Thoracic aorta (tissue), 2 donors: Measurements from ENCODE around the gene EPSTI1. TPM values are rescaled to one million over a fixed set of nuclear protein-coding genes. Genes with fewer than 3 reads are reported as not detected.

Experiments used
- ATAC-seq: fragments of 150-250 bp; one replicate; pipeline ENCODE4 v1.8.0; 2017; ENCODE audit warnings: low read depth; ENCODE audit not compliant: insufficient number of reproducible peaks, low FRiP score
- DNase-seq: peaks from one replicate; pipeline ENCODE4 v3.0.0-alpha.2; 2020; ENCODE audit warnings: low spot score
- H3K27ac ChIP-seq, 2 donors: fragments of 200-600 bp; sonication (generic); 1 replicate in 1 of 2; 2 replicates in 1 of 2; pipeline ENCODE4 v1.5.1; 2016; ENCODE audit warnings: mild to moderate bottlenecking in 2 of 2, moderate library complexity in 2 of 2
- H3K27me3 ChIP-seq: fragments of 200-600 bp; sonication (generic); replicated peaks from 2 replicates; pipeline ENCODE4 v1.6.0; 2016; ENCODE audit warnings: mild to moderate bottlenecking; ENCODE audit not compliant: insufficient read depth
- H3K36me3 ChIP-seq: fragments of 200-600 bp; sonication (generic); one replicate; pipeline ENCODE4 v1.5.1; 2016
- H3K4me1 ChIP-seq, 2 donors: fragments of 200-600 bp; sonication (generic); 1 replicate in 1 of 2; 2 replicates in 1 of 2; pipeline versions ENCODE4 v1.5.1 to v1.6.0; 2016; ENCODE audit warnings: low read depth in 2 of 2, mild to moderate bottlenecking in 1 of 2; ENCODE audit not compliant: control insufficient read depth in 1 of 2
- H3K4me3 ChIP-seq: fragments of 200-600 bp; sonication (generic); 2 replicates; pipeline ENCODE4 v1.5.1; 2016; ENCODE audit warnings: mild to moderate bottlenecking
- H3K9me3 ChIP-seq: fragments of 200-600 bp; sonication (generic); 2 replicates; pipeline ENCODE4 v1.5.1; 2016
- total RNA-seq, 2 donors: library from RNA; depleted of rRNA; stranded (reverse); fragments of >200 nt; gene quantifications; one replicate each; pipeline versions ENCODE4 v1.1.0 to v1.2.3, GENCODE V29; 2016
- TF ChIP-seq, protein P1 (sequence below): fragments of 200-600 bp; sonication (generic); IDR thresholded peaks from one replicate; pipeline ENCODE4 v1.5.1; 2019; ENCODE audit warnings: antibody characterized with exemption

Gene EPSTI1
- total RNA-seq, 2 donors from 2014 or later: 4.0 to 7.9 TPM

- no peak overlapping the region for H3K27ac ChIP-seq
- H3K4me1 ChIP-seq: no peaks in the 10 kb centered on the region
- H3K4me3 ChIP-seq: no peak overlapping the region
- ATAC-seq (no peak), DNase-seq (no peak)
- no peaks in the 10 kb centered on the region for H3K9me3 ChIP-seq
- TF ChIP-seq, protein P1, sequence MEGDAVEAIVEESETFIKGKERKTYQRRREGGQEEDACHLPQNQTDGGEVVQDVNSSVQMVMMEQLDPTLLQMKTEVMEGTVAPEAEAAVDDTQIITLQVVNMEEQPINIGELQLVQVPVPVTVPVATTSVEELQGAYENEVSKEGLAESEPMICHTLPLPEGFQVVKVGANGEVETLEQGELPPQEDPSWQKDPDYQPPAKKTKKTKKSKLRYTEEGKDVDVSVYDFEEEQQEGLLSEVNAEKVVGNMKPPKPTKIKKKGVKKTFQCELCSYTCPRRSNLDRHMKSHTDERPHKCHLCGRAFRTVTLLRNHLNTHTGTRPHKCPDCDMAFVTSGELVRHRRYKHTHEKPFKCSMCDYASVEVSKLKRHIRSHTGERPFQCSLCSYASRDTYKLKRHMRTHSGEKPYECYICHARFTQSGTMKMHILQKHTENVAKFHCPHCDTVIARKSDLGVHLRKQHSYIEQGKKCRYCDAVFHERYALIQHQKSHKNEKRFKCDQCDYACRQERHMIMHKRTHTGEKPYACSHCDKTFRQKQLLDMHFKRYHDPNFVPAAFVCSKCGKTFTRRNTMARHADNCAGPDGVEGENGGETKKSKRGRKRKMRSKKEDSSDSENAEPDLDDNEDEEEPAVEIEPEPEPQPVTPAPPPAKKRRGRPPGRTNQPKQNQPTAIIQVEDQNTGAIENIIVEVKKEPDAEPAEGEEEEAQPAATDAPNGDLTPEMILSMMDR: no peak
- no peaks in the 10 kb centered on the region for H3K36me3 ChIP-seq
- no peaks in the 10 kb centered on the region for H3K27me3 ChIP-seq
Measured at GRCh38 chr13:43016226-43016625, 24.2 kb upstream of the EPSTI1 start.

- H3K4me3 ChIP-seq: no peak overlapping the region
- no peaks in the 10 kb centered on the region for H3K27me3 ChIP-seq
- H3K4me1 ChIP-seq: no peaks in the 10 kb centered on the region
- TF ChIP-seq, protein P1: no peak
- ATAC-seq (no peak), DNase-seq (no peak)
- H3K9me3 ChIP-seq: no peaks in the 10 kb centered on the region
- H3K36me3 ChIP-seq: no peaks in the 10 kb centered on the region
- no peak overlapping the region for H3K27ac ChIP-seq
Measured at GRCh38 chr13:43014162-43014561, 22.1 kb upstream of the EPSTI1 start.

- DNase-seq (no peak), ATAC-seq (no peak)
- no peaks in the 10 kb centered on the region for H3K9me3 ChIP-seq
- TF ChIP-seq, protein P1: no peak
- H3K4me1 ChIP-seq: peaks cover 6 to 11% of the 10 kb centered on the region in 2 donors
- H3K27ac ChIP-seq: no peak overlapping the region
- no peak overlapping the region for H3K4me3 ChIP-seq
- H3K27me3 ChIP-seq: no peaks in the 10 kb centered on the region
- no peaks in the 10 kb centered on the region for H3K36me3 ChIP-seq
Measured at GRCh38 chr13:43009506-43009905, 17.5 kb upstream of the EPSTI1 start.

GRCh38 chr13:43008596-43008995 lies 16.6 kb upstream of the EPSTI1 start:
- no peak overlapping the region for H3K4me3 ChIP-seq
- H3K27me3 ChIP-seq: no peaks in the 10 kb centered on the region
- TF ChIP-seq, protein P1: no peak
- no peak for DNase-seq
- ATAC-seq: no peak
- H3K4me1 ChIP-seq: peaks cover 6 to 11% of the 10 kb centered on the region in 2 donors
- no peaks in the 10 kb centered on the region for H3K9me3 ChIP-seq
- no peaks in the 10 kb centered on the region for H3K36me3 ChIP-seq
- no peak overlapping the region for H3K27ac ChIP-seq

DNA sequence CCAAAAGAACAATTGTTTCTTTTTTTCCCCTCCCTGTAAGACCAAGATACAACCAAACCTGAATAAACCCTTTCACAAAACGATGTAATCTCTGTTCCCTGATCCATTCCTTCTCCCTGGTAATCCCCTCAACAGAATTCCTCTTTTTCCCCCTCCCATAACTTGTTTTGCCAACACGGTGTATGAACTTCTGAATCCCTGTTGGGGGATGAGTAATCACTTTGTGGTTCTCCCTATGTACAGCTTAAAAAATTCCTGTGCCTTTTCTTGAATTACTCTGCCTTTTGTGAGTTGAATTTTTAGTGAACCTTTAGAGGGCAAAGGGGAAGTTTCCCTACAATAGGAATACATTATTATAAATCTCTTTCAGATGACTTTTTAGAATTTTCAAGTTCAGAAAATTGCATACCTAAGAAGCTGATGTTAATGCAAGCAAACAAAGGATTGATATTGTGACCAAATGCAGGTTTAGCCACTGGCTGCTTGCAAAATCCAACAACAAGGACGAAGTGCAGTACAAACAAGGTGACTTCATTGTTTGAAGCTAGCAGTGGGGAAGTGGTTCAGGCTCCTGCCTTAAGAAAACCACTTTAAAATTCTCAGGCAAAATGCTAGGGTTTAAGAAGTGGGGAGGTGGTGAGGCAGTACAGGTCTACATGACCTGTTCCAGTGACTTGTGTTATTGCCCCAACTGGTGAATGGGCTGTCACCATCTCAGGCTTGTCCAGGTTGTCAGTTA lies 15.0 kb upstream of the EPSTI1 start:
- peaks cover 6 to 11% of the 10 kb centered on the region in 2 donors for H3K4me1 ChIP-seq
- no peak overlapping the region for H3K27ac ChIP-seq
- no peak overlapping the region for H3K4me3 ChIP-seq
- no peaks in the 10 kb centered on the region for H3K9me3 ChIP-seq
- no peaks in the 10 kb centered on the region for H3K27me3 ChIP-seq
- TF ChIP-seq, protein P1: no peak
- DNase-seq: no peak
- no peaks in the 10 kb centered on the region for H3K36me3 ChIP-seq
- no peak for ATAC-seq
